Pons (tissue), 1 donor: Measurements from ENCODE around the gene NOS1AP.
A peak's percentile ranks its signal among the peaks of the same experiment; 100 is the strongest.
"Not testable (repeated sequence)": the region's sequence is repeated elsewhere in the genome, so short reads cannot be mapped to it uniquely, and the experiment has no call there.

ENCODE experiments used
- DNase-seq: peaks from one replicate; pipeline ENCODE4 v3.0.0-alpha.2; 2016; ENCODE audit warnings: low spot score

NOS1AP gene

GRCh38 chr1:162069334-162070093, at the start of gene NOS1AP:
NOS1AP (plus strand) TSS chr1:162069691; CDS start chr1:162070178, 487 bp downstream.
- DNase-seq, result peak; percentile 80

GRCh38 chr1:162020150-162020549, 49.3 kb upstream of the NOS1AP start:
- DNase-seq, result no peak

DNA sequence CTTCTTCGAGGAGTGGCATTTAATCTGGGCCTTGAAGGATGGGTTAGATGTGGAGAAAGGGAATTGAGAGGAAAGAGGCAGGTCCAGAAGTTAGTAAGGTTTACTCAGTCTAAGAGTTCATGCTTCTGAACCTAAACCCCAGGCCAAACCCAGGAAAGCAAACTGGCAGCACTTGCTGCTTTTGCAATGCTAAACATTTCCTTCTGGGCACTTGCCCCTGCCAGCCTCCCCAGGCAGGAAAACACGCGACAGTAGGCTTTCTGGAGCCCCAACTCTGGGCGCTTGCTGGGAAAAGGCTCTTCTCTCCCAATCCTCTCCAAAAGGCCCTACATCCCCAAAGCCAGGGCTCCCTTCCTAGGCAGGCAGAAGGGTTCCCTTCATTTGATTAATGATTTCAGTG, 48.4 kb upstream of the NOS1AP start:
- no peak for DNase-seq

- no peak for DNase-seq
Observed at GRCh38 chr1:162022626-162023025, 46.9 kb upstream of the NOS1AP start.

DNA sequence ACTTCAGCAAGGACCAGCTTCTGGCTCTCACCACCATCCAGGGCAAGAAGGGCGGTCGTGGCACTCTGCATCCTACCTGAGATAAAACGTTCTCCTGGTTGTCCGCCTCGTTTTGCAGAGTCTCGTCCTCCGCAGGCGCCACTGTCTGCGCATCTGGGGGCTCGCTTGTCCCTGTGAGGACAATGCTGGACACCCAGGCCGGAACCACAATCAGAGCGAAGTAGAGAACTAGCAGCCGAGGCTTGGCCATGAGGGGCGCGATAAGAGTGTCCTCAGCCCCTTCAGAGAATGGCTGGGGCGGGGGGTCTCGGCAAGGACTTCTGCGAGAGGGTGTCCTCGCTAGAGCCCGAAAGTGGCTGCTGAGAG, 46.3 kb upstream of the NOS1AP start:
- DNase-seq, result no peak

DNA sequence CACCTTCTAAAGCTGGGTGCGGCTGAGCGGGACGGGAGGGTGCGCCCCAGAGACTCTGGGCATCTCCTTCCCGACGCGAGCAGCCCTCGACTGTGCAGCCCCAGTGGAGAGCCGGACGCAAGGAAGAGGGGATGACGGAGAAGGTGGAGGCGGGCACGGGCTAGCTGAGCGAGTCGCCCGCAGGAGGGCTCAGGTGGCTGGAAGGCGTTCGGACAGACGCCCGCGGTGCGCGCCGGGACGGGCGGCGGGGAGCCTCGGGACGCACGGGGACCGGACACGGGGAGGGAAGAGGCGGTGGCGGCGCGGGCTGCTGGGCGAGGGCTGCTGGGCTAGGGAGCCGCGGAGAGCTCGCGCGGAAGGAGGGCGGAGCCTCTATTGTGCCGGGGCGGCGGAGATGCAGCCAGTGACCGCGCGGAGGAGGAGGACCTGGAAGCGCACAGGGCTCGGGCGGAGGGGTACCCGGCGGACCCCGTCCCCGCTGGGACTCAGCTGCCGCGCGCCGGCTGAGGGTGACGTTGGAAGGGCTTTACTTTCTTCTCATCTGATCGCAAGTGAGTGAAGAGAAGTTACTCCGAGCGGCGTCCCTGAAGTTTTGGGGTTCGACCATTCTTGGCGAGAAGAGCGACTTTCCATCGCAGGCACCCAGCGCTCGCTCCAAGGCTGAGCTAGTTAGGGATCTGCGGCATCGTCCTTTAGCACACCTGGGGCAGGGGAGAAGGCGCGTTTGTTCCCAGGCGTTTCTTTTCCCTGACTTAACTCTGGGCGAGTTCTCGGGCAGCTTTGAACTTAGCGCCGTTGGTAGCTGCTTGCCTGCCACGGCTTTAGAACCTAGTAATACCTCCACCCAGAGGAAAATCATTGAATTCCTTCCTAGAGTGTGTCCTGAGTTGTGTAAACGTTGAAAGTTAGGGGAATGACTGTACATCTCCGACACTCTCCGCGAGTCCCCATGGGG, 45.7 kb upstream of the NOS1AP start, which contains the start of gene OLFML2B:
Gene OLFML2B (minus strand): TSS at position 323 of the 955 bp plus-strand sequence. CDS start 439 bp downstream, outside the sequence.
- peak; percentile 56 for DNase-seq

DNA sequence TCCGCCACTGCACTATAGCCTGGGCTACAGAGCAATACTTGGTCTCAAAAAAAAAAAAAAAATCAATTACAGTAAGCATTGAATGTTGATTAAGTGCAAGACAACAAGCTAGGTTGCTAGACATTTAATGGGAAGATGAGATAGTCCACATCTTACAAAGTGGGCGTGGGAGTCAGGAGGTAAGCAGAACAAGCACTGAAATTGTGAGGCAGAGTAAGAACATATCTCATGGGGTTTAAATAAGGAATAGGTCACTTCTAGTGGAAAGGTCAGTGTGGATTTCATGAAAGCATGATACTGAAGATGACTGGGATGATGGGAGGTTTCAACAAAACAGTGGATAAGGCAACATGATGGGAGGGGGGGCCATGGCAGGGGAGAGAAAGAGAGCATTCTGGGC, 44.0 kb upstream of the NOS1AP start:
- DNase-seq, result no peak

DNA sequence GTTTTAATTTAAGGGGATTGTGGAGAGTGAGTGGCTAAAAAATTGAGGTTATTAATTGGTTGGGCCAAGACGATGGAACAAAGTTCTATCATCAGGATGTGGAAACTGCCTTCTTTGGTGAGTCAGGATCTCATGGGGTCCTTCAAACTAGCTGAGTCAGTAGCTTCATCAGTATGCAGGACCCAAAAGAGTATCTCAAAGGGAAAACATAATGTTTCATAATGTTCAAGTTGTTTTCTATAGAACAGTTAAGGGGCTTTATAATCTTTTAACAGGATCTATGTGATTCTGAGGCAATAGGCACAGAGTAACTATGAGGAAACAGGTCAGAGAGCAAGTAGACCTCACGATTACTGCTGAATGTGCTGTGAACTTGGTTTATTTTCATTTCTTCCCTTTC, 42.6 kb upstream of the NOS1AP start:
- no peak for DNase-seq

DNA sequence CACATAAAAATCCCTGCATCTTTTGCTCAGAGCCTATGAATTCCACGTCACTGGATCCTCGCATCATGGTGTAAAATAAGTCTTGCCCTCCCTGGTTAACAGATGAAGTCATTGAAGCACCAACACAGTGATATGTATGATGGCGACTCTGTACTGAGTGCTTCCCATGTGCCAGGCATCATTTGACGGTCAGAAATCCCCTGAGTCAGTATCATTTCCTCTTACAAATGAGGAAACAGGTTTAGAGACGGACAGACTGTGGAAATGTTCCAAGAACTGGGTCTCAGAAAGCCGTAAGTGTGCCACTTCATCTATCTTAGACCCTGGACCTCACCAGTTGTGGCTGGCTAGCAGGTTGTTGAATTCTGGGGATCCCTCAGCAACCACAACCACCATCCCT, 40.8 kb upstream of the NOS1AP start:
- peak; percentile 84 for DNase-seq

DNA sequence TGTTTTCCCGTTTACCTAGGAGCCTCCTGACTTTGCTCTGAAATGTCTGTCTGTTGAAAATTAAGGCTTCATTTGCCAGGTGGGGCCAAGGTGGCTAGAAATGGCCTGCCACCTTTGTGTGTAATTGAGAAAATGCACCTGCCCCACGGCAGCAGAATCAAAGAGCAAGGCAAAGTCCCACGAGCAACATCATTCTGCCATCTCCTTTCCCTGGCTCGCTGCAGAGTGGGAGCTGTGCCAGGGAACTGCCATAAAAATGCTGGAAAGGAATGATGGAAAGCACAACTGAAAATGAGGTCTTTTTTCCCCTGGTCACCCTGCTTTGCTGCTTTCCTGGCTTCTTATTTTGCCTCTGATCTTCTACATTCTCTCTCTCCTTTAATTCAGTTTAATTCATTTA, 40.3 kb upstream of the NOS1AP start:
- DNase-seq, result no peak

DNA sequence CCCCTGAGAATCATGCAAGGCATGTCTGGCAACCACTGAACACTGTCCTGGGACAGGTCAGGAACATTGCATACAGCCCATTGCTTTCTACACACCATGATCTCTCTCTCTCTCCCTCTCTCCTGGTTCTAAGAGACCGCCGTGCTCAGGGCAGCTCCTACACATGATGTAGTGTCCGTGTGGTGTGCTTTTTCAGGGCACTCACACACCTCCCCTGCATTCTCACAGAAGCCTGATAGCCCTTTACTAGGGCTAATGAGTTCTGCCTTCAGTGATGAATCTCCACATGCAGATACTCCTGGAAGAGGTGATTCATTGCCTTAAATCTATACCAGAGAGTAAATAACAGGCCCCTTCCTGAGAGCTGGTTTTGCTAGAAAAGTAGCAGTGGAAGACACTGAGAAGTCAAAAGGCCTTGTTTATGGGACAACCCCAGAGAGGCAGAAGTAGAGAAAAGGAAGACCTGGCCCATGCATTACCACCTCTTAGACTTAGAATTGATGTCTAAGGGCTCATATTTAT, 38.7 kb upstream of the NOS1AP start:
- no peak for DNase-seq

DNA sequence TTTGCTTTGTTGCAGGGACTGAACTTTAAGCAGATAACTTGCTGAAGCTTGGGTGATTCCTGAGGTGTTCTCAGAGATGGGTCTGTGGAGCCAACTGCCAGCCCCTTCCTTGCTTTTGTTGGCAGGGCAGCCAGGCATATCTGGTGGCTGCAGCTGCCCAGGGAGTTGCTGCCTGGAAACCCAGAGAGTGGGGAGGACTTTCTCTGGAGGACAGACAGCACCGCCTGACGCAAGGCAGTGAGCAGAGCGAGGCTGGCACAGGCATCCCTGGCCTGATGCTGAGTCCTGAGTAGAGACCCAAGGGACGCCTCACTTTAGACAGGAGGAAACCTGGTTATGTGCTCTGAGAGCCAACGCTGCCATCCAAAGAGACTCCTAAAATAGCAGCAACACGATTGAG, 36.1 kb upstream of the NOS1AP start:
- peak; percentile 68 for DNase-seq

- no peak for DNase-seq
Observed at GRCh38 chr1:162035241-162035640, 34.2 kb upstream of the NOS1AP start.

- DNase-seq, result no peak
Observed at GRCh38 chr1:162036163-162036562, 33.3 kb upstream of the NOS1AP start.

GRCh38 chr1:162038624-162039023, 30.9 kb upstream of the NOS1AP start:
- DNase-seq, result no peak

DNA sequence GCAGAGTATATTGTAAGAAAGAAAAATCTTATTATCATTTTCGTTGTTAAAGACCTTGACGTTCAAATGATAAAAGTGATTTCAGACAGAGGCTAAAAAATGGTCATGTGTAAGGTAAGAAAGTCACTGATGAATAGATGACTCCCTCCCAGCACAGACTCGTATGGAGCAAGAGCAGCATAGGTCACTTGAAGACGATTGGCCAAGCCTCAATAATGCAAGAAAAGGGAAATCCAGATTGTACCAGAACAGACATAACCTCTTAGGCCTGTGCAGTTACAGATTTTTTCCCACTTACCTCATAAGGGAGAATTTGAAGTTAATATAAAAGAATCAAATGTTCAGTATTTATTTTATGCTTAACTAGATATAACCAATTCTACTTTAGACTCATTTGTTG, 29.5 kb upstream of the NOS1AP start:
- no peak for DNase-seq

DNA sequence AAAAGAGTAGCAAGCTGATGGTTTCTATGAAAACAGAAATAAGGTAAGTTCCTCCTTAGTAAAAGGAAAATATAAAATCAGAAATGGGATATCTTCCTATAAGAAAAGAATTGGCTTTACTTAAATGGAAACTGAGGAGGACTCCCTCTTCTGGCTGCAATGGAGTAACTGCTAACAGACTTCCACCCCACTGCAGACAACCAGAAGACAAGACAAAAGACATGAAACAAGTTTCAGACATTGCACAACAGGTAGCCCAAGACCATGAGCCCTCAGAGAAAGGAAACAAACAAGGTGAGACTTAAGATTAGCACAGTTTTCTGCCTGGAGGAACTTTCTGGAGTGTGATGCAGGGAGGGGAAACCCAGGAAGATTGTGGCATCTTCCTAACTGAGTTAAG, 28.8 kb upstream of the NOS1AP start:
- no peak for DNase-seq

- no peak for DNase-seq
Observed at GRCh38 chr1:162042361-162042760, 27.1 kb upstream of the NOS1AP start.

- no peak for DNase-seq
Observed at GRCh38 chr1:162046921-162047320, 22.6 kb upstream of the NOS1AP start.

DNA sequence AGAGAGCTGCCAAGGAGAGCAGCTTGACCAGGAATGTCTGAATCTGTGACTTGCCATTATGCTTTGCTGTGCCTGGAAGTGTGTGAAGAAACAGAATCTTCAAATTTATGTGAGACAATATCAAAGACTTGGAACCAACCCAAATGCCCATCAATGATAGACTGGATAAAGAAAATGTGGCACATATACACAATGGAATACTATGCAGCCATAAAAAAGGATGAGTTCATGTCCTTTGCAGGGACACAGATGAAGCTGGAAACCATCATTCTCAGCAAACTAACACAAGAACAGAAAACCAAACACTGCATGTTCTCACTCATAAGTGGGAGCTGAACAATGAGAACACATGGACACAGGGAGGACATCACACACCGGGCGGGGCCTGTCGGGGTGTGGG, 15.5 kb upstream of the NOS1AP start:
- not testable (repeated sequence) for DNase-seq

- DNase-seq, result no peak
Observed at GRCh38 chr1:162055062-162055461, 14.4 kb upstream of the NOS1AP start.

- DNase-seq, result peak; percentile 81
Observed at GRCh38 chr1:162056043-162056442, 13.4 kb upstream of the NOS1AP start.

GRCh38 chr1:162056579-162056978, 12.9 kb upstream of the NOS1AP start:
- DNase-seq, result no peak
